GOT3 (cell line): ENCODE data around the gene PROP1.
"Not testable (repeated sequence)": the region's sequence is repeated elsewhere in the genome, so short reads cannot be mapped to it uniquely, and the experiment has no call there.

ENCODE experiments used
- DNase-seq: peaks from one replicate; lab custom pipeline; 2025; ENCODE audit warnings: mixed read lengths; lab: John Stamatoyannopoulos, UW

The PROP1 gene

GRCh38 chr5:177995691-177996595 is at the start of gene PROP1:
PROP1 (minus strand) TSS chr5:177996242; CDS start chr5:177995933, 309 bp downstream.
- no peak for DNase-seq

DNA sequence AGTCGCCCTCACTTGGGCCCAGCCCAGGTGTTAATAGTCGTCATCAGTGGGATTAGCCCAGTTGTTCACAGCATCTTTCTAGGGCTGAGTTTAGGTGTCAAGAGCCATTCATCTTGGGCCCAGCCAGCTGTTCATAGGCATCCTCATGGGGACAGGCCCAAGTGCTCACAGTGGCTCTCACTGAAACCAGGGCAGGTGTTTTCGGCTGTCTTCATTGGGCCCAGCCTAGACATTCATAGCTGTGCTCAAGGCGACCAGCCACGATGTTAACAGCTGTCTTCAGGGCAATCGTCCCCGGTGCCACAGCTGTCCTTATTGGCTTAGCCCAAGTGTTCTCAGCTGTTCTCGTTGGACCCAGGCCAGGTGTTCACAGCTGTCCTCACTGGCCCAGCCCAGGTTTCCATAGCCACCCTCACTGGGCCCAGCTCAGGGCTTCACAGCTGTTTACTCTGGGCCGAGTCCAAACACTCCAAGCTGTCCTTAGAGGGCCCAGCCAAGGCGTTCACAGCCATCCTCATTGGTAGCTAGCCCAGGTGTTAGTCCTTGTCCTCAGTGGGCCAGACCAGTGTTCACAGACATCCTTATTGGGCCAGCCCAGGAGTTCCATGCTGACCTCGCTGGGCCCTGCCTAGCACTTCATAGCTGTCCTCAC is 23.5 kb upstream of the PROP1 start:
- not testable (repeated sequence) for DNase-seq

DNA sequence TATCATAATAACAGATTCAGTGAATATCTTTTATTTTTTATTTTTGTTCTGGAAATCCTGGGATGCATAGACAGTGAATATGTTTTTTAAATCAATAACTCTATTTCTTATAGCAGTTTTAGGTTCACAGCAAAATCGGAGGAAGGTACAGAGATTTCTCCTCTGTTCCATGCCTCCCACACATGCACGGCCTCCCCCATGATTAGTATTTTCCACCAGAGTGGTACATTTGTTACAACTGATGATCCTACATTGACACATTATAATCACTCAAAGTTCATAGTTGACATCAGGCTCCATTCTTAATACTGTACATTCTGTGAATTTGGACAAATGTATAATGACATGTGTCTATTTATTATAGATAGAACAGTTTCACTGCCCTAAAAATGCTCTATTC is 16.7 kb upstream of the PROP1 start:
- DNase-seq, result not testable (repeated sequence)

DNA sequence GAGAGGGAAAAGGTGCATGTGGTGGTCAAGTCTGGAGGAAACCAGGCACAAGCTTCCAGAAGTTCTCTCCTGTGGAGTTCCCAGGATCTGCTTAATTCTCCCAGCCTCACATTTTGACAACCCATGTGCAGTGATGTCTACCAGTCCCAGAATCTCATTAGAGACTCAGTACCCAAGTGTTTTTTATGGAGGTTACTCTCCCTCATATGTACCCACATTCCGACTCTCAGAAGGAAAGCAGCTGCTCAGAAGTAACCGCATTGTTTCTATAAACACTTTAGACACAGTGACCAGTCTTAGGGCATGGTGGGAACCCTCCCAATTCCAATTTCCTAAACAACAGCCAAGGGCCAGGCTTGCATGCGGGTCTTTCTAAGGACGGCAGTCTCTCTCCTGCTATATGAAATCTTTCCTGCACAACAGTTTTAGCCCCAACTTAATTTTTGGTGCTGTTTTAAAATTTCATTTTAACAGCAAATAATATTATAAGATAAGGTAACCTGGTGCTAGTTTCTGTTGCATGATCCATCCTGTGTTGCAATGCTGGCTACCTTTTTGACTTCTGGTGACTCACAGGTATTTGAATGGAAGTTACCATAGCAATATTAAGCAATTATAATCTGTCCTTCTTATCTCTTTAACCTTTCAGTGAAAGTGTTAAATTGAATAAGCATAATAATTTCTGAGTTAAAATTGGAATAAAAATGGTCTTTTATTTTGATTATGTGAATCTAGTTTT is 15.9 kb upstream of the PROP1 start:
- DNase-seq, result not testable (repeated sequence)

- DNase-seq, result not testable (repeated sequence)
Observed at GRCh38 chr5:178007272-178007671, 11.2 kb upstream of the PROP1 start.

GRCh38 chr5:178006536-178007231 is 10.6 kb upstream of the PROP1 start:
- not testable (repeated sequence) for DNase-seq

GRCh38 chr5:178006181-178006535 is 10.1 kb upstream of the PROP1 start:
- not testable (repeated sequence) for DNase-seq

- DNase-seq, result no peak
Observed at GRCh38 chr5:177997846-177998245, 1.8 kb upstream of the PROP1 start.

- DNase-seq, result no peak
Observed at GRCh38 chr5:177997319-177997670, 1.3 kb upstream of the PROP1 start.

DNA sequence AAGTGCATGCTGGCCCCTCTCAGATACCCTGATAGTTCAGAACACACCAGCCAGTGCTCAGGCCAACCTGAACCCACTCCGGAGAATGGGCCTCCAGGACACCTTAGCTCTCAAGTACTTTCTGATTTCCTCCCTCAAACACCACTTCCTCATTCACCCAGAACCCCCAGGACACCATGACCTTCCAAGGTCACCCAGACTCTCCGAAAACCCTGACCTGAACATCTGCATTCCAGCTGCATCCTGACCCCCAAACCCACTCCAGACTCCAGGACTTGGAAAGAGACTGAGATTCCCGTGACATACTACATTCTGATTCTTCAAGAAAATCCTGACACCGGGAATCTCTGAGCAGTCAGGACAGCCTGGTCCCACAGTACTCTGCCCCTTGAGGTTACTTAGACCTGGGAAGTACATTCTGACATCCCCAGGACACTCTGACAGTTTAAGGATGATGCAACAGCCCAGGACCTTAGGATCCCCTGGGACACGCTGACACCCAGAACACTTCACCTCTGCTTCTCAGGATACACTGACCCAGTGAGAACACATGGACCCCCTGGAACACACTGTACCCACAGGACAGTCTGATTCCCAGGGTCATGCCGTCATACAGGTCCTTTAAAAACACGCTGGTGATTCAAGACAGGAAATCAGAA is 747 bp upstream of the PROP1 start:
- DNase-seq, result no peak

DNA sequence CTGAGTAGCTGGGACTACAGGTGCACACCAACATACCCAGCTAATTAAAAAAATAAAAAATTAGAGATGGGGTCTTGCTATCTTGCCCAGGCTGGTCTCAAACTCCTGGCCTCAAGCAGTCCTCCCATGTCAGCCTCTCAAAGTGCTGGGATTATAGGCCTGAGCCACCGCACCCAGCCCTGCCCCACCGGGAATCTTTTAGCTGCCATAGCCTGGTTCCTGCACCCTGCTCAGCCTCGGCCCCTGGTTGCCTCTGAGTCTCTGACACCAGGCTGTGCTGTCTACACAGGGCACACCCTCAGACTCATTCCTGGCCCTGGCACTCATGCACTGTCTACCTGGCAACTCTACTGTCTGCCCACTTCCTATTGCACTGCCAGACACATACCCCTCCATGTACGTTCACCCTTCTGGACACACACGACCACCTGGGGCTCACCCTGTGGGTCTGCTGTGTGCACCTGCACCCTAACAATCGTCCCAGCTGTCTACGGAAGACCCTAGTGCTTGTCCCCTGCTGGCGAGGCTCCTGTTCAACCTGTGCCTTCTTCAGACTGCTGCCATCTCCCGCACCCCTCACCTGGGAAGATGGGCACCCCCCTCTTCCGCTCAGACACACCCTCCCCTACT is 1.4 kb downstream of the PROP1 start:
- DNase-seq, result no peak

GRCh38 chr5:177994063-177994462 is 2.0 kb downstream of the PROP1 start:
- DNase-seq, result no peak

GRCh38 chr5:177992466-177992865 is 3.6 kb downstream of the PROP1 start:
- no peak for DNase-seq

- no peak for DNase-seq
Observed at GRCh38 chr5:177988989-177989625, 6.9 kb downstream of the PROP1 start.

DNA sequence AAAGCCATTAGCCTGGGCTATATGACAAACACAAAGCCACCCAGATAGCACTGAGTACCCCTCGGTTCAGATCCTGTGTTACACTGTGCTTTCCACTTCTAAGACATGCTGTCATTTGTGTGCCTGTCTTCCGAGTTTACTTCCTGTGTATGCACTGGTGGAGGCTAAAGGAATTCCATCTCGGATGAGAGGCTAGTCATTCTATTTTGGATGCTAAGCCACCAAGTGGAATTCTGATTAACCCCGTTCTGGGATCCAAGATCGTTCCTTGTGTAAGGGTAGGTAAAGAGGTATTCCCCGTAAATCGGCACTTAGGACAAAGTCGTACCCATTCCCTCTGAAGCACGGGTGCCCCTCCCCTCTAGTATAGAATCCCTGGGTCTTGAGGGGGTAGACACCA is 8.7 kb downstream of the PROP1 start:
- DNase-seq, result no peak

DNA sequence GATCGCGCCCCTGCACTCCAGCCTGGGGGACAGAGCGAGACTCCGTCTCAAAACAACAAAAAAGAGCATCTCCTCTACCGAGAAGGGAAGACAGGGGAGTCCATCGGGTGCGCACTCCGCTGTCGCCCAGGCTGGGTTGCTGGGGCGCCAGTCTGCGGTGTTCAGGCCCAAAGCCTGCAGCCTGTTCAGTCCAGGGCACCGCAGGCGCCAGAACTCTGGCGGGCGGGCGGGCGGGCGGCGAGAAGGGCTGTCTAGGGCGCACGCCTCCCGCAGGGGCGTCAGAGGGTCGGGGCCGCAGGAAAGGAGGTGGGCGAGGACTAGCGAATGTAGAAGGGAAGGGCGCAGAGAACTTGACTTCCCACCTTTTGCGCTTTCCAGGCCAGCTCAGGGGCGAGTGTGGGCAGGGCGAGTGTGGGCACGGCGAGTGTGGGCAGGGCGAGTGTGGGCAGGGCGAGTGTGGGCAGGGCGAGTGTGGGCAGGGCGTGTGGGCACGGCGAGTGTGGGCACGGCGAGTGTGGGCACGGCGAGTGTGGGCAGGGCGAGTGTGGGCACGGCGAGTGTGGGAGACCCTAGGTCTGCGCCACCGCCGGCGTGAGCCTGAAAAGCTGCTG is 10.5 kb downstream of the PROP1 start:
- no peak for DNase-seq

DNA sequence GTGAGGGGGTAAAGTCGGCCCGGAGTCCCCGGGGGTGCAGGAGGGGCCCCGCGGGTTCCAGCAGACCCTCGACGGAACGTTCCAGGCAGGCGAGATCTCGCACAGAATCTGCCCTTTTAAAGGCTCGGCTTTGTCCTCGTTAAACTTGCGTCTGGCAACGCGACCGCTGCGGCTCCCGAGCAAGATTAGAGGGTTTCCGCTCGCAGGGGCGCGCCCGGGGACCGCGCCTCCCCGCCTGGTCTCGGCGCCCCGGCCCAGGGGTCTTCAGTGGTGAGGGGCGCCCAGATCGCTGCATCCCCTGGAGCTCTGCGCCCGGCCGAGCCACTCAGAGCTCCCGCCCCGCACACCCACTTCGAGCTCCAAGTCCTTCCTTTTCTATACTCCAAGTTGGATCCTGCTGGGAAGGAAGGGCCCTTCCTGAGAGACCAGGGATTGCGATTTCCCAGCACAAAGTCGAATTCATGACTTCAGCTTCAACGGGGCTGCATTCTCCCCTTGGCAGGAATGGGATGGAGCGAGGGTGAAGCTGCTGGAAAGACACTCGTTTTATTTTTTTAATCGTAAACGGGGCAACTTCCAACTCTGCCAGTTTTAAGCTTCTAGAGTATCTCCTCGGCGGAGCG is 11.3 kb downstream of the PROP1 start:
- no peak for DNase-seq

DNA sequence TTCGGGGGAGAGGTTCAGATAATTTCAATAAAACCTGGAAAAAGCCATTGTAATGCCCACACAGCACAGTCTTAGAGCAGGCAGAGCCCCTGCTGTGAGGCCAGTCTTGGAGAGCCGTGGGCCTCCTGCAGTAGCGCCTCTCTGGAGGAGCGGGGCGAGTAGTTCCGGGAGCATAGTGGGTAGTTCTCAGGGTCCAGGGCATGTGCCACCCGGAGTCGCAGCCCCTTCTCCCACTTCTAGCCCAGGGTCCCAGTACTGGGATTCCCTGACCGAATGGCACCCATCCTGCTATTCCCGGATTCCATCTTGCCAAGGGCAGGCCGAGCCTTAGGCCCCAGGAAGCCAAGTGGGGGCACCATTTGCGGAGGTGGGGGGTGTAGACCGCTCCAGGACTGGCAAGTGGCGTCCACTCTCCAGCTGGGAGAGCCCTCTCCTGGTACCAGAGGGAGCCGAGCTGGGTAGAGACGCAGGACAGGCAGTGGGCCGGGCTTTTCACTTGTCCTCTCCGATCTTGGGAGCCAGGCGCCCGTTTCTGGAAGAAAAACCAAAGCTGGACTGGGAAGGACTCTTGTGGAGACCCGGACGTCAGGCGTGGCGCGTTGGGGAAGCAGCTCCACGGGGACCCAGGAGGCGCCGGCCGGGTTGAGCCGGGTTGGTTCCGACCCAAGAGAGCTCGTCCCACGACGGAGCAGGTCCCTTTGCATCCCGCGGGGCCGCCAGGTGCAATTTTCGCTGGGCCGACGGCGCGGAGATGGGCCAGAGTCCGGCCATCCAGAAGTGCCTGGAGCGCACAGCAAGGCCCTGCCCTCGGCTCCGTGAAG is 12.1 kb downstream of the PROP1 start:
- no peak for DNase-seq

DNA sequence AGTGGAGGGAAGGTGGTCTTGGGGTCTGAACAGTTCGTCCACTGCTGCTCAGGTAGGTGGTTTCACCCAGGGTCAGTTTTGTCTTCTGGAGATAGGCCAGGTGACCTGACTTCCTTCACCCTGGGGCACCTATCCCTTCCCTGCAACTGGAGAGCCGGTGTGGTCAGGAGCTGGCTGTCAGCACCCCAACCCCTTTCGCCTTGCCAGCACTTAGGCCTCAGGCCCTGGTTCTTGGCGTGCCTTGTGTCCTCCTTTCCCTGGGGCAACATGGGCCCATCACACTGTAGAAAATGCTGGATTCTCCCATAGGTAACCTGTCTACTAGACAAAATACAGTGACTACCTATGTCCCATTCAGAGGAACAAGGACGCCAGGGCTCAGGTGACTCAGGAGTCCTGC is 13.1 kb downstream of the PROP1 start:
- DNase-seq, result no peak
